HEK293 (cell line): ENCODE results near the gene CAMK1.

Source experiments
- CTCF ChIA-PET: fragments of 350-600 bp; formaldehyde crosslinking; extraction: SDS; loops from one replicate; lab custom pipeline; 2021; ENCODE audit warnings: antibody characterized with exemption; lab: Yijun Ruan, JAX
- POLR2A ChIA-PET: fragments of 300-600 bp; formaldehyde crosslinking; extraction: SDS; loops from one replicate; lab custom pipeline; 2020; ENCODE audit warnings: antibody characterized with exemption, inconsistent platforms; lab: Yijun Ruan, JAX
- H3K27ac ChIP-seq: fragments of 200-500 bp; sonication (Bioruptor generic); 2 replicates; pipeline ENCODE4 v1.5.1; 2014; ENCODE audit warnings: low read depth, low read length, control low read depth, inconsistent platforms; ENCODE audit errors: extremely low read depth
- H3K36me3 ChIP-seq, 2 experiments: fragments of 200-500 bp in 1 of 2; sonication (Bioruptor generic) in 1 of 2; 1 replicate in 1 of 2; 2 replicates in 1 of 2; pipeline ENCODE4 v1.5.1; 2014 to 2017; ENCODE audit warnings: inconsistent platforms in 2 of 2, low read length in 2 of 2; ENCODE audit not compliant: control insufficient read depth in 2 of 2, insufficient read depth in 1 of 2
- H3K4me1 ChIP-seq: fragments of 200-500 bp; sonication (Bioruptor generic); 2 replicates; pipeline ENCODE4 v1.5.1; 2014; ENCODE audit warnings: mild to moderate bottlenecking, low read length, inconsistent platforms; ENCODE audit not compliant: control insufficient read depth, insufficient read depth
- H3K4me3 ChIP-seq: 2 replicates; pipeline ENCODE4 v1.5.1; 2011; ENCODE audit warnings: low read depth, mild to moderate bottlenecking, control low read depth, low read length, moderate library complexity
- H3K9me3 ChIP-seq: fragments of 200-500 bp; sonication (Bioruptor generic); 2 replicates; pipeline ENCODE4 v1.5.1; 2014; ENCODE audit warnings: low read depth, low read length, inconsistent platforms; ENCODE audit not compliant: control insufficient read depth, insufficient read depth
- GLI2 ChIP-seq: fragments of 450-650 bp; formaldehyde crosslinking; IDR thresholded peaks from 2 replicates; pipeline ENCODE4; 2017; ENCODE audit warnings: missing biosample characterization, missing genetic modification characterization, low read depth, borderline replicate concordance
- KLF10 ChIP-seq: fragments of 450-650 bp; IDR thresholded peaks from 2 replicates; pipeline ENCODE4 v1.5.1; 2018; ENCODE audit warnings: missing biosample characterization, mild to moderate bottlenecking, missing genetic modification characterization
- KLF9 ChIP-seq: fragments of 450-650 bp; formaldehyde crosslinking; IDR thresholded peaks from 2 replicates; pipeline ENCODE4 v1.5.1; 2016; ENCODE audit warnings: missing biosample characterization, missing genetic modification characterization, low read depth
- SP3 ChIP-seq: fragments of 450-650 bp; formaldehyde crosslinking; IDR thresholded peaks from 2 replicates; pipeline ENCODE4 v1.5.1; 2016; ENCODE audit warnings: missing biosample characterization, missing genetic modification characterization
- ZBTB48 ChIP-seq: fragments of 450-650 bp; formaldehyde crosslinking; IDR thresholded peaks from 2 replicates; pipeline ENCODE4 v1.5.1; 2016; ENCODE audit warnings: missing biosample characterization, missing genetic modification characterization
- ZIC2 ChIP-seq: fragments of 450-650 bp; formaldehyde crosslinking; IDR thresholded peaks from 2 replicates; pipeline ENCODE4 v1.5.1; 2016; ENCODE audit warnings: missing biosample characterization, missing genetic modification characterization
- ZNF10 ChIP-seq: fragments of 450-650 bp; formaldehyde crosslinking; IDR thresholded peaks from 2 replicates; pipeline ENCODE4 v1.5.1; 2017; ENCODE audit warnings: missing biosample characterization, missing genetic modification characterization
- ZNF114 ChIP-seq: fragments of 450-650 bp; formaldehyde crosslinking; IDR thresholded peaks from 2 replicates; pipeline ENCODE4 v1.5.0; 2017; ENCODE audit warnings: missing biosample characterization, missing genetic modification characterization
- ZNF140 ChIP-seq: fragments of 450-650 bp; formaldehyde crosslinking; IDR thresholded peaks from 2 replicates; pipeline ENCODE4 v1.5.1; 2016; ENCODE audit warnings: missing biosample characterization, missing genetic modification characterization
- ZNF19 ChIP-seq: fragments of 450-650 bp; formaldehyde crosslinking; IDR thresholded peaks from 2 replicates; pipeline ENCODE4; 2016; ENCODE audit warnings: missing biosample characterization, missing genetic modification characterization, low read depth
- ZNF211 ChIP-seq: fragments of 450-650 bp; formaldehyde crosslinking; IDR thresholded peaks from 2 replicates; pipeline ENCODE4 v1.5.1; 2016; ENCODE audit warnings: low read depth, missing biosample characterization, missing genetic modification characterization
- ZNF24 ChIP-seq: fragments of 450-650 bp; formaldehyde crosslinking; IDR thresholded peaks from 2 replicates; pipeline ENCODE4 v1.5.1; 2016; ENCODE audit warnings: missing biosample characterization, missing genetic modification characterization
- ZNF311 ChIP-seq: fragments of 450-650 bp; formaldehyde crosslinking; IDR thresholded peaks from 2 replicates; pipeline ENCODE4 v1.5.1; 2017; ENCODE audit warnings: missing biosample characterization, missing genetic modification characterization, borderline replicate concordance
- ZNF366 ChIP-seq: fragments of 450-650 bp; formaldehyde crosslinking; conservative IDR thresholded peaks from 2 replicates; pipeline ENCODE4 v1.5.1; 2016; ENCODE audit warnings: missing biosample characterization, missing genetic modification characterization
- ZNF555 ChIP-seq: fragments of 450-650 bp; formaldehyde crosslinking; conservative IDR thresholded peaks from 2 replicates; pipeline ENCODE4 v1.5.1; 2017; ENCODE audit warnings: missing biosample characterization, mild to moderate bottlenecking, missing genetic modification characterization, inconsistent platforms
- ZNF629 ChIP-seq: fragments of 450-650 bp; formaldehyde crosslinking; IDR thresholded peaks from 2 replicates; pipeline ENCODE4 v1.5.1; 2017; ENCODE audit warnings: missing biosample characterization, missing genetic modification characterization
- ZNF777 ChIP-seq: fragments of 450-650 bp; formaldehyde crosslinking; IDR thresholded peaks from 2 replicates; pipeline ENCODE4 v1.5.1; 2017; ENCODE audit warnings: missing biosample characterization, missing genetic modification characterization, borderline replicate concordance
- TF ChIP-seq, protein P1 (sequence below): fragments of 450-650 bp; formaldehyde crosslinking; IDR thresholded peaks from 2 replicates; pipeline ENCODE4 v1.5.1; 2017; ENCODE audit warnings: missing biosample characterization, missing genetic modification characterization
- TF ChIP-seq, protein P2 (sequence below): fragments of 450-650 bp; formaldehyde crosslinking; IDR thresholded peaks from 2 replicates; pipeline ENCODE4 v1.5.1; 2016; ENCODE audit warnings: missing biosample characterization, missing genetic modification characterization
- TF ChIP-seq, protein P3 (sequence below): fragments of 450-650 bp; formaldehyde crosslinking; conservative IDR thresholded peaks from 2 replicates; pipeline ENCODE4 v1.5.1; 2016; ENCODE audit warnings: low read depth, missing biosample characterization, missing genetic modification characterization
- TF ChIP-seq, protein P4 (sequence below): fragments of 450-650 bp; formaldehyde crosslinking; IDR thresholded peaks from 2 replicates; pipeline ENCODE4 v1.5.1; 2017; ENCODE audit warnings: missing biosample characterization, missing genetic modification characterization

Gene CAMK1

DNA sequence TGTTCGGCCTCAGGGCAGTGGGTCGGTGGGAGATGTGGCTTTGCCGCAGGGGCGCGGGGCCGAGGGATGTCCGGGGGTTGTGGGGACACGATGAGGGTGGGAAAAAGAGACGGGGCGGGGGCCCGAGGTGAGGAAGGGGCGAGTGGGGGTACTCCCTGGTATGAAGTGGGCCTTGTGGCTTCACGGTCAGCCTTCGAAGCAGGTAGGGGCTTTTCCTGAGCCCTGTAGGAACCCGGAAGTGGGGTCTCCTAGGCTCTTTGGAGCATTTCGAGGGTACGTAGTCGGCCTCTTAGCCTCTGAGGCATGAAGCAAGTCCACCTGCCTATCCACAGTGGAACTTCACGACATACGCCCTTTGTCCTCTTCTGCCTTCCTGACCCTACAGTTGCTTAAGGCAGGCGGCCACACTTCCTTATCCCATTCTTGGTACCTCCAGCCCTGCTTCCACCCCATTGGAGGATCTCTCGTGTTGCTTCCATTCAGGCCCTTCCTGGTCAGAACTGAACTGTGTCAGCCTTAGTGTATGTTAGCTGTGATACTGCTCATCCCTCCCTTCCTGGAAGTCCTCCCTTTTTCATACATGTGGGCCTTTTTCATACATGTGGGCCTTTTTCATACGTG is 23.5 kb upstream of the CAMK1 start (continued):
- TF ChIP-seq, protein P1, sequence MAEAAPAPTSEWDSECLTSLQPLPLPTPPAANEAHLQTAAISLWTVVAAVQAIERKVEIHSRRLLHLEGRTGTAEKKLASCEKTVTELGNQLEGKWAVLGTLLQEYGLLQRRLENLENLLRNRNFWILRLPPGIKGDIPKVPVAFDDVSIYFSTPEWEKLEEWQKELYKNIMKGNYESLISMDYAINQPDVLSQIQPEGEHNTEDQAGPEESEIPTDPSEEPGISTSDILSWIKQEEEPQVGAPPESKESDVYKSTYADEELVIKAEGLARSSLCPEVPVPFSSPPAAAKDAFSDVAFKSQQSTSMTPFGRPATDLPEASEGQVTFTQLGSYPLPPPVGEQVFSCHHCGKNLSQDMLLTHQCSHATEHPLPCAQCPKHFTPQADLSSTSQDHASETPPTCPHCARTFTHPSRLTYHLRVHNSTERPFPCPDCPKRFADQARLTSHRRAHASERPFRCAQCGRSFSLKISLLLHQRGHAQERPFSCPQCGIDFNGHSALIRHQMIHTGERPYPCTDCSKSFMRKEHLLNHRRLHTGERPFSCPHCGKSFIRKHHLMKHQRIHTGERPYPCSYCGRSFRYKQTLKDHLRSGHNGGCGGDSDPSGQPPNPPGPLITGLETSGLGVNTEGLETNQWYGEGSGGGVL: 0 out of 2 replicates have a peak, but pooled peaks have one; percentile 5
- TF ChIP-seq ZNF777 (tag by site-specific recombination): peak; percentile 28; the same call in 1 of the 2 replicates
- TF ChIP-seq, protein P2, sequence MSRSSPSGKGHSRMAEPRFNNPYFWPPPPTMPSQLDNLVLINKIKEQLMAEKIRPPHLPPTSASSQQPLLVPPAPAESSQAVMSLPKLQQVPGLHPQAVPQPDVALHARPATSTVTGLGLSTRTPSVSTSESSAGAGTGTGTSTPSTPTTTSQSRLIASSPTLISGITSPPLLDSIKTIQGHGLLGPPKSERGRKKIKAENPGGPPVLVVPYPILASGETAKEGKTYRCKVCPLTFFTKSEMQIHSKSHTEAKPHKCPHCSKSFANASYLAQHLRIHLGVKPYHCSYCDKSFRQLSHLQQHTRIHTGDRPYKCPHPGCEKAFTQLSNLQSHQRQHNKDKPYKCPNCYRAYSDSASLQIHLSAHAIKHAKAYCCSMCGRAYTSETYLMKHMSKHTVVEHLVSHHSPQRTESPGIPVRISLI: no peak
- TF ChIP-seq ZNF555 (tag by site-specific recombination): no peak
- TF ChIP-seq, protein P3, sequence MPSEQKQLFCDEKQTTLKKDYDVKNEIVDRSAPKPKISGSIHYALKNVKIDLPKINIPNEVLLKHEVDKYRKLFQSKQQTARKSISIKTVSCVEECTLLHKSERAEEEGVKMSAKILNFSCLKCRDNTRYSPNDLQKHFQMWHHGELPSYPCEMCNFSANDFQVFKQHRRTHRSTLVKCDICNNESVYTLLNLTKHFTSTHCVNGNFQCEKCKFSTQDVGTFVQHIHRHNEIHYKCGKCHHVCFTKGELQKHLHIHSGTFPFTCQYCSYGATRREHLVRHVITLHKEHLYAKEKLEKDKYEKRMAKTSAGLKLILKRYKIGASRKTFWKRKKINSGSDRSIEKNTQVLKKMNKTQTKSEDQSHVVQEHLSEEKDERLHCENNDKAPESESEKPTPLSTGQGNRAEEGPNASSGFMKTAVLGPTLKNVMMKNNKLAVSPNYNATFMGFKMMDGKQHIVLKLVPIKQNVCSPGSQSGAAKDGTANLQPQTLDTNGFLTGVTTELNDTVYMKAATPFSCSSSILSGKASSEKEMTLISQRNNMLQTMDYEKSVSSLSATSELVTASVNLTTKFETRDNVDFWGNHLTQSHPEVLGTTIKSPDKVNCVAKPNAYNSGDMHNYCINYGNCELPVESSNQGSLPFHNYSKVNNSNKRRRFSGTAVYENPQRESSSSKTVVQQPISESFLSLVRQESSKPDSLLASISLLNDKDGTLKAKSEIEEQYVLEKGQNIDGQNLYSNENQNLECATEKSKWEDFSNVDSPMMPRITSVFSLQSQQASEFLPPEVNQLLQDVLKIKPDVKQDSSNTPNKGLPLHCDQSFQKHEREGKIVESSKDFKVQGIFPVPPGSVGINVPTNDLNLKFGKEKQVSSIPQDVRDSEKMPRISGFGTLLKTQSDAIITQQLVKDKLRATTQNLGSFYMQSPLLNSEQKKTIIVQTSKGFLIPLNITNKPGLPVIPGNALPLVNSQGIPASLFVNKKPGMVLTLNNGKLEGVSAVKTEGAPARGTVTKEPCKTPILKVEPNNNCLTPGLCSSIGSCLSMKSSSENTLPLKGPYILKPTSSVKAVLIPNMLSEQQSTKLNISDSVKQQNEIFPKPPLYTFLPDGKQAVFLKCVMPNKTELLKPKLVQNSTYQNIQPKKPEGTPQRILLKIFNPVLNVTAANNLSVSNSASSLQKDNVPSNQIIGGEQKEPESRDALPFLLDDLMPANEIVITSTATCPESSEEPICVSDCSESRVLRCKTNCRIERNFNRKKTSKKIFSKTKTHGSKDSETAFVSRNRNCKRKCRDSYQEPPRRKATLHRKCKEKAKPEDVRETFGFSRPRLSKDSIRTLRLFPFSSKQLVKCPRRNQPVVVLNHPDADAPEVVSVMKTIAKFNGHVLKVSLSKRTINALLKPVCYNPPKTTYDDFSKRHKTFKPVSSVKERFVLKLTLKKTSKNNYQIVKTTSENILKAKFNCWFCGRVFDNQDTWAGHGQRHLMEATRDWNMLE (tag by site-specific recombination): 0 out of 2 replicates have a peak, but pooled peaks have one; percentile 8

DNA sequence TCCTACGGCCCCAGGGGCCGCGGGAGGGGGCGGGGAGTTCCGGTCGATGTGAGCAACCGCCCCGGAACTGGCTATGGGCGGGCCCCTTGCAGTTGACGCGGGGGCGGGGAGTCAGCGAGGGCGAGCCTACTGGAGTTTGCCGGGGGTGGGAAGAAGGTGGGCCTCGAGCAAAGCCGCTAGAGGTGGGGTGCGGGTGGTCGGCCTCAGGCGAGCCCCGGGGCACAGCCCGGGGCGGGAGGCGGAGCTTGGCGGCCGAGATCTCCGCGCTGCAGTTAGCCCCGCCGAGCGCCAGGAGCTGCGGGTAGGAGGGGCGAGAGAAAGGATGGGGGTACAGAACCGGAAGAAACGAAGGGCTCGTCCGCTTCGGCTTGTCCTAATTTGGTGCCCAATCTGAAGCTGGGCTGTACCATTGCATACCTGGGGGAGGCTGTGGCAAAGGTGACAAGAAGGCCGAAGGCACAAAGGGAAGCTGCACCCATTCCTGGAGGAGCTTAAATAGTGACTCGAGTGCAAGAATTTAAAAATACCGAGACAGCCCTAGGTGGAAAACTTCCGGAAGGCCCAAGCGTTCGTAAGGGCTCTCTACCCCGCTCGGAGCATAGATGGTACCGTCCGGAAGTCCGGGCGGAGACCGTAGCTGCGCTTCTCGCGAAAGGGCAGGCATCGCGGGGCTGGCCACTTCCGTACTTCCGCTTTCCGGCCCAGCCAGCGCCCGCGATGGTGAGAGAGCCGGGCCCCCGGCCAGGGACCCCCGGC is 22.8 kb upstream of the CAMK1 start, which contains the start of the genes ARPC4 and TADA3:
TSS of gene ARPC4 (plus strand) at position 678 of the 756 bp plus-strand sequence. CDS start at position 718, 40 bp downstream.
TSS of gene TADA3 (minus strand) at position 69 of the 756 bp plus-strand sequence. CDS start 1,007 bp downstream, outside the sequence.
- POLR2A ChIA-PET: interaction anchor here (0.7 to 2.0 kb wide), 18 partner anchors 9 to 471 kb away, joined by 3 to 18 read pairs (median 6); partner anchors contain the start of genes BRPF1, CAMK1, CRELD1 and OGG1
- Histone ChIP-seq H3K36me3 (peaks cover 11 to 56% of the 10 kb centered on the region in 2 experiments; a peak in 2 of 3 replicates), H3K4me1 (no peaks in the 10 kb centered on the region), H3K4me3 (peak within 1 kb of the TSS; percentile 83), H3K27ac (peak within 1 kb of the TSS; percentile 97), H3K9me3 (no peaks in the 10 kb centered on the region)
- CTCF ChIA-PET: interaction anchor here (0.6 to 1.3 kb wide), 3 partner anchors 12 to 154 kb away, joined by 3 to 5 read pairs (median 3); no protein-coding TSS in a partner anchor
- peak; percentile 49 for TF ChIP-seq ZNF366 (tag by site-specific recombination)
- TF ChIP-seq KLF9 (tag by site-specific recombination): peak; percentile 95
- TF ChIP-seq KLF10 (tag by site-specific recombination): peak; percentile 96
- no peak for TF ChIP-seq GLI2 (tag by site-specific recombination)
- no peak for TF ChIP-seq ZNF24 (tag by site-specific recombination)
- TF ChIP-seq ZNF211 (tag by site-specific recombination): no peak
- TF ChIP-seq ZNF140 (tag by site-specific recombination): no peak
- TF ChIP-seq ZNF114: no peak
- peak; percentile 63 for TF ChIP-seq ZNF629 (tag by site-specific recombination)
- peak; percentile 96 for TF ChIP-seq SP3 (tag by site-specific recombination)
- no peak for TF ChIP-seq ZNF10 (tag by site-specific recombination)
- TF ChIP-seq ZNF19 (tag by site-specific recombination): no peak
- TF ChIP-seq ZNF311 (tag by site-specific recombination): no peak
- peak; percentile 76 for TF ChIP-seq ZIC2 (tag by site-specific recombination)
- TF ChIP-seq ZBTB48: peak; percentile 35; the same call in 1 of the 2 replicates
- TF ChIP-seq, protein P4, sequence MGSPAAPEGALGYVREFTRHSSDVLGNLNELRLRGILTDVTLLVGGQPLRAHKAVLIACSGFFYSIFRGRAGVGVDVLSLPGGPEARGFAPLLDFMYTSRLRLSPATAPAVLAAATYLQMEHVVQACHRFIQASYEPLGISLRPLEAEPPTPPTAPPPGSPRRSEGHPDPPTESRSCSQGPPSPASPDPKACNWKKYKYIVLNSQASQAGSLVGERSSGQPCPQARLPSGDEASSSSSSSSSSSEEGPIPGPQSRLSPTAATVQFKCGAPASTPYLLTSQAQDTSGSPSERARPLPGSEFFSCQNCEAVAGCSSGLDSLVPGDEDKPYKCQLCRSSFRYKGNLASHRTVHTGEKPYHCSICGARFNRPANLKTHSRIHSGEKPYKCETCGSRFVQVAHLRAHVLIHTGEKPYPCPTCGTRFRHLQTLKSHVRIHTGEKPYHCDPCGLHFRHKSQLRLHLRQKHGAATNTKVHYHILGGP: no peak
